NCI-H226 (cell line): ENCODE data around the gene SNRPD3.
"Not testable (repeated sequence)": the region's sequence is repeated elsewhere in the genome, so short reads cannot be mapped to it uniquely, and the experiment has no call there.

Experiments used
- DNase-seq: peaks from one replicate; pipeline ENCODE4 v3.0.0-alpha.2; 2015

SNRPD3 gene

GRCh38 chr22:24593559-24593835 lies 37.7 kb downstream of the SNRPD3 start:
- DNase-seq, result not testable (repeated sequence)

GRCh38 chr22:24593836-24594568 lies 38.2 kb downstream of the SNRPD3 start:
- no peak for DNase-seq

- no peak for DNase-seq
Measured at GRCh38 chr22:24594569-24595120, 38.8 kb downstream of the SNRPD3 start.

- DNase-seq, result no peak
Measured at GRCh38 chr22:24595228-24595627, 39.4 kb downstream of the SNRPD3 start.

GRCh38 chr22:24595863-24596262 lies 40.1 kb downstream of the SNRPD3 start:
- no peak for DNase-seq

GRCh38 chr22:24597076-24597475 lies 41.3 kb downstream of the SNRPD3 start:
- not testable (repeated sequence) for DNase-seq

GRCh38 chr22:24599514-24599913 lies 43.7 kb downstream of the SNRPD3 start:
- no peak for DNase-seq

- not testable (repeated sequence) for DNase-seq
Measured at GRCh38 chr22:24599958-24600715, 44.3 kb downstream of the SNRPD3 start.

GRCh38 chr22:24601217-24602104 lies 45.7 kb downstream of the SNRPD3 start:
- DNase-seq, result no peak

- not testable (repeated sequence) for DNase-seq
Measured at GRCh38 chr22:24602105-24602749, 46.4 kb downstream of the SNRPD3 start.

- DNase-seq, result not testable (repeated sequence)
Measured at GRCh38 chr22:24602847-24603769, 47.3 kb downstream of the SNRPD3 start, which contains the start of gene GGT1. Gene GGT1 (plus strand): TSS chr22:24603193. CDS start chr22:24611082, 7,889 bp downstream.

- DNase-seq, result not testable (repeated sequence)
Measured at GRCh38 chr22:24603770-24604629, 48.2 kb downstream of the SNRPD3 start.

GRCh38 chr22:24606340-24606739 lies 50.5 kb downstream of the SNRPD3 start:
- DNase-seq, result not testable (repeated sequence)

- not testable (repeated sequence) for DNase-seq
Measured at GRCh38 chr22:24607429-24607983, 51.7 kb downstream of the SNRPD3 start.

GRCh38 chr22:24608327-24608726 lies 52.5 kb downstream of the SNRPD3 start:
- DNase-seq, result not testable (repeated sequence)

- not testable (repeated sequence) for DNase-seq
Measured at GRCh38 chr22:24609888-24610287, 54.1 kb downstream of the SNRPD3 start.

GRCh38 chr22:24614794-24615193 lies 59.0 kb downstream of the SNRPD3 start:
- not testable (repeated sequence) for DNase-seq

- not testable (repeated sequence) for DNase-seq
Measured at GRCh38 chr22:24621244-24621643, 65.4 kb downstream of the SNRPD3 start.

GRCh38 chr22:24622596-24622995 lies 66.8 kb downstream of the SNRPD3 start:
- not testable (repeated sequence) for DNase-seq
